ACHN (cell line): ENCODE measurements around the gene ZIC5.

Experiments used
- DNase-seq: peaks from one replicate; pipeline ENCODE4 v3.0.0-alpha.2; 2015
- in situ Hi-C: cut with HindIII; loops from 2 replicates; pipeline ENCODE4 v1.10.0; 2017; ENCODE audit warnings: low sequenced_read_pairs, low pct_ligation_motif_present, low pct_unique_long_range_greater_than_20kb

Gene ZIC5

DNA sequence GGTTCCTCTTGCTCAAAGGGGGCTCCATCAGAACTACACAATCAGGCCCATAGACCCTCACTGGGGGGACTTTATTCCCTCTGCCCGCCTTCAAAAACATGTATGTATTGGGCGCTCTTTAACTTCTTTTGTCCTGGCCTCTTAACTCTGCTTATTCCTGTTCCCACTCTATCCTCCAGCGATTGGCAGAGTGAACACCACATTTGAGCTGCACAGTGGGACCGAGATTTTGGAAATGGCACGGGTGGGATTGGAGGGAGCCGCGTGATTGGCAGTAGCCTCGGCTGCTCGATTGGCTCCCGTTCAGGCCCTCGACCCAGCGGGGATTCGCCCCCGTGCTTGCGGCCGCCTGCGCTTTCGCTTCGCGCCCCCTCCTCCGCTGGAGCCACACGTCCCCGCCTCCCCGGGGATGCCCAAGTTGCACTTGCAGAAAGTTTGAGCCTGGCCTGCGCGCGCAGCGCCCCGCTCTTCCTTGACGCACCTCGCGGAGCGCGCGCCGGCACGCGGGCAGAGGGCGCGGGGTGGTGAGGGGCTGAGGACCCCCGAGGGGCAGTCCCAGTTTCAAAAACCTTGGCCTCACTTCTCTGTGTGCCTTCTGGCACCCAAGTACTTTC, at the start of gene ZIC5:
Gene ZIC5 (minus strand): TSS at position 192 of the 614 bp plus-strand sequence. CDS start 164 bp downstream, at position 28.
- in situ Hi-C loops, result no loop called here
- DNase-seq, result no peak

DNA sequence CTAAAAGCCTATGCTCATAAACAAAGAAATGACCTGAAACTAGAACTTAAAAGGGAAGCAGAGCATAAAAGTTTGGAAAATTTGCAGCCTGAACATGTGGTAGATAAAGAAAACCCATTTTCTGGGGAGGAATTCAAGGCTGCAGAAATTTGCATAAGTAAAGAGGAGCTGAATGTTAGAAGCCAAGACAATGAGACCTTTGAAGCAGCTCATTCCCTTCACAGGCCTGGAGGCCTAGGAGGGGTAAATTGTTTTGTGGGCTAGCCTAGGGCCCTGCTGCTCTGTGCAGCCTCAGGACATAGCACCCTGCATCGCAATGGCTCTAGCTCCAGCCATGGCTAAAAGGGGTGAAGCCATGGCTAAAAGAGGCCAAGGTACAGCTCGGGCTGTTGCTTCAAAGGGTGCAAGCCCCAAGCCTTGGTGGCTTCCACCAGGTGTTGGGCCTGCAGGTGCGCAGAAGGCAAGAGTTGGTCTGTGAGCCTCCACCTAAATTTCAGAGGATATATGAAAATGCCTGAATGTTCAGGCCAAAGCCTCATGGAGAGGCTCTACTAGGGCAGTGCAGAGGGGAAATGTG, 48.3 kb upstream of the ZIC5 start:
- in situ Hi-C loops, result no loop called here

DNA sequence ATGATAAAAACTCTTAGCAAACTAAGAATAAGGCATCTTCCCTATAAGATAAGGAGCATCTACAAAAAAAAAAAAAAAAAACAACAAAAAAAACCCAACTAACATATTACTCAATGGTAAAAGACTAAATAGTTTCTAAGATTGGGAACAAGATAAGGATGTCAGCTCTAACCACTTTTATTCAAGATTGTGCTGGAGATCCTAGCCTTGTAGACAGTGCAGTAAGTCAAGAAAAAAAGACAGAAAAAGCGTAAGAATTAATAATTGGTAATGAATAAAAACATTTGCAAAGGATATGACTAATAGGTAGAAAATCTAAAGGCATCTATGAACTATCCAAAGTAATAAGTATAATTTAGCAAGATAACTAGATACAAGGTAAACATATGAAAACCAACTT, 43.1 kb upstream of the ZIC5 start:
- in situ Hi-C loops, result no loop called here
- DNase-seq, result no peak

More for the DNA sequence above, 48.3 kb upstream of the ZIC5 start:
- DNase-seq, result no peak

DNA sequence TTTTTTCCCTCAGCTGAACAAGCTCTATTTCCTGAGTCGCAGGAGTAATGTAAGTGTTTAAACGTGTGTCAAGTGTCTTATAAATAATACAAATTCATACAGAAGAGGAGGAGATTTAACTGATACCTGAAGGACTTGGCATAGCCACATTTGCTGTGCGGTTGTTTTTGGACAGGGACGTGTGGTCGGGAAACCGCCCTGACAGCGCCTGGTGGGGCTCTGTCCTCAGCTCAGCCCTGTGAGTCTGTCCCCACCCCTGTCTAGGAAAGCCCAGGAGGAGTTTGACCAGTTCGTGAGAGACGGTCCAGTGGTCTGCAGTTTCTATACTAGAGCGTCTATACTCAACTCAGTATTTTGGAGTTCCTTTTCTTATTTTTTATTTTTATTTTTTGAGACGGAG, 26.7 kb upstream of the ZIC5 start:
- in situ Hi-C loops, result no loop called here
- DNase-seq, result no peak

DNA sequence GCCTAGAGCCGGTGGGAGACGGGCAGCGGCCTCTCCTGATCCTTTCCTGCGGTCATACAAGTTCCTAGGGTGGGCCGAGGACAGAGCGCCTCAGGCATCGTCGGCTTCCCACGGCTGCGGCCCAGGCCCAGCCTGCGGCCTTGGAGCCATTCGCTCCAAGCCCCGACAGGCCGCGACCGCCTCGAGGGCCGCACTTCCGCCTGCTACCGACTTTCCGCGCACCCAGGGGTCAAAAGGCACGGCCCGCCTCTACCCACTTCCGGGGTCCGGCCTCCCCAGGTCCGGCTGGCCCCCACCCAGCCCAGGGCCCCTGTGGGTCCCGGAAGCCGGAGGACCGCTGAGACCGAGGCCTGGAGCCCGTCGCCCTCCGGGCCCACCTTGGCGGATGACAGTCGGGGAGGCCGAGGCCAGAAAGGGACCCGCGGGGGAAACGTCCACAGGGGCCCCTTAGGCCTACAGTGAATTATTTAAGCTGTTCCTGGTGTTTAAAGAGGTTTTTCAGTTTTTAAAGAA, 26.2 kb upstream of the ZIC5 start:
- DNase-seq, result no peak
- in situ Hi-C loops, result no loop called here

DNA sequence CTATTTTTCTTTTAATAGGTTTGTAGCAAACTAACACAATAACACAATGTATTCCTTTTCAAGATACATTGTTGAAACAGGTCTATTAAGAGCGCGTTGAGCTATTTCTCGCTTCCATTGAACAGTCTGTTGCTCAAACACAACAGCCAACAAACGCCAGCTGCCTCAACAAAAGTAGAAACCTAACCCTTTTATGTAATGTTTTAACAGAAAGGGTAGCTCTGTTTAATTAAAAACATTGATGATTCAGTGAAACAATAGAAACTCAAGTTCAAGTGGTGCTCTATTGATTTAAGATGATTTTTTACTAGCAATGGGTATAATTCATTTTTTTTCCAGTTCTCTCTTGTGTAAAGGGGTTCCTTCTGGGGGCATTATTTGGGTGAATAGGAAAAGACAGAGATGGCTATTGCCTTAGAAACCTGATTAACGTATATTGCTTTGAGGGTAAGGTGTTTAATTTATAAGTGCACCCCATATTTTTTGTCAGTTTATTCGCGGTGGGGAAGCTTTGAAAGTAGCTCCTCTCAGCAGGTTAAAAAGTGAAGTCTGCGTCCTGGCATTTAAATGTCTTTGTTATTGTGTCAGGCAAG, 24.9 kb upstream of the ZIC5 start:
- no peak for DNase-seq
- in situ Hi-C loops, result no loop called here

DNA sequence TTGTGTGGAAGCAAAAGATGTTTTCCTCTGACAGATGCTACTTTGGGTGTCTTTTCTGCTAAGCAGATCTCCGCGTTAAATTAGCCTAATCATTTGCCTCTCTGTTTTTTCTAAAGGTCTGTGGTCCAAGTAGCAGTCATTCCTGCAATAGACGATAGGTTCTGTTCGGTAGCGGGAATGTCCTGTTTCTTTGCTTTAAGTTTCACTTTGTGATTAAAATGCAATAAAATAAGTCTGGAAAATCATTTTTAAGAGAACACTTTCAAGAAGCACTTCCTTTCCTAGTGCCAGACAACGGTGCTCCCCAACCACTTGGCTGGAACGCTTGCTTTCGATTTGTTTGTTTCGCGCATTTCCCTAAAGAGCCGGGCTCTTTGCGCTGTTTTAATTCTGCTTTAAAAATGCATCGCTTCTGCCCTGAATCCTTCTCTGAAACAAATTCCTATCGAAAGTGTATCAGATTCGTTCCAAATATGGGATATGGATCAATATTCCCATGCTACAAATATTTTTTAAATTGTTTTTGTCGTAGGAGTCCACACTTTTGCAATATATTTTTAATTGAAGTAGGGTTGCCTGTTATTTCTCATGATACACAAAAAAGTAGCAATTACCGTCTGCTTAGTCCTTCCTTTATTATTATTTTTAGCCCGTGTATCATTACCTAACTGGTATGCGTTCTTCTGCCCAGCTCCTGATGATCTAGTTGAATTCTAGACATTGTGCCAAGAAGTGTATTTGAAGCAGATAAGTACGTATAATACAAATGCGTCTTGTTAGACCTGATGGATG, 24.2 kb upstream of the ZIC5 start:
- DNase-seq, result no peak
- in situ Hi-C loops, result no loop called here

DNA sequence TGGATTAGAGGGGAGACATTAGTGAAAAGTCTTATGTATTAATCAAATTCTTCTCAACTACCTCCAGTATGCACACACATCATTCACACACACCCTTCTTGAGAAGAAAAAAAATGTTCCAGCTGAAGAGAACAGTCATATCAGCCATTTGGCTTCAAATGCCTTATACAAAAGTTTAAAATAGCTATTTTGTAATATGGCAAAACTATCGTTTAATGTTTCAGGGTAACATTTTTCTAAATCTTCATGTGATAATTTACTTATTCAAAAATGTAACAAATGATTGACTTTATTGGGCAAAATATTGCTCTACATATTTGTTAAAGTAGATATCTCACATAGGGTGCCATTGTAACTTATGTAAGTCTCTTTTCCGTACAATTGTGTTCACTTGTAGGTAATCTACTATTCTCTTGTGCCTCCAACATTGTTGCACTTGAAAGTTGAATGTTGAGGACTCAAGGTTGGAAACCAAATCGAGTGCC, 23.6 kb upstream of the ZIC5 start:
- no peak for DNase-seq
- in situ Hi-C loops, result no loop called here

DNA sequence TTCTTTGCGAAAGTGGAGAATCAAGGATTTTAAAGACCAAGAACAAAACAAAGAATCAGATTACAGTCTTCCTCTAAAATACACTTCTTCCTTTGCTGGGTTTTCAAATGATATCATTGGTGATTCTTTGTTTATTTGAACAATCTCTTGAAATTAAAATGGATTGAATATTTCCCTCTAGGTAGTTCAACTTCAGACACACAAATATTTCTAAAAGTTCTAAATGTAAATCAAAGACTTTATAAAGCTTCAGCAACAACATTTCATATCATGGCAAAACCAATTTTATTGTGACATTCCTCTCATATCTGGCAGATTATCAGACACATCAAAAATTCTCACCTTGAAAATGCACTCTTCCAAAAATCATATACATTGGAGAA, 23.1 kb upstream of the ZIC5 start:
- no peak for DNase-seq
- in situ Hi-C loops, result no loop called here

DNA sequence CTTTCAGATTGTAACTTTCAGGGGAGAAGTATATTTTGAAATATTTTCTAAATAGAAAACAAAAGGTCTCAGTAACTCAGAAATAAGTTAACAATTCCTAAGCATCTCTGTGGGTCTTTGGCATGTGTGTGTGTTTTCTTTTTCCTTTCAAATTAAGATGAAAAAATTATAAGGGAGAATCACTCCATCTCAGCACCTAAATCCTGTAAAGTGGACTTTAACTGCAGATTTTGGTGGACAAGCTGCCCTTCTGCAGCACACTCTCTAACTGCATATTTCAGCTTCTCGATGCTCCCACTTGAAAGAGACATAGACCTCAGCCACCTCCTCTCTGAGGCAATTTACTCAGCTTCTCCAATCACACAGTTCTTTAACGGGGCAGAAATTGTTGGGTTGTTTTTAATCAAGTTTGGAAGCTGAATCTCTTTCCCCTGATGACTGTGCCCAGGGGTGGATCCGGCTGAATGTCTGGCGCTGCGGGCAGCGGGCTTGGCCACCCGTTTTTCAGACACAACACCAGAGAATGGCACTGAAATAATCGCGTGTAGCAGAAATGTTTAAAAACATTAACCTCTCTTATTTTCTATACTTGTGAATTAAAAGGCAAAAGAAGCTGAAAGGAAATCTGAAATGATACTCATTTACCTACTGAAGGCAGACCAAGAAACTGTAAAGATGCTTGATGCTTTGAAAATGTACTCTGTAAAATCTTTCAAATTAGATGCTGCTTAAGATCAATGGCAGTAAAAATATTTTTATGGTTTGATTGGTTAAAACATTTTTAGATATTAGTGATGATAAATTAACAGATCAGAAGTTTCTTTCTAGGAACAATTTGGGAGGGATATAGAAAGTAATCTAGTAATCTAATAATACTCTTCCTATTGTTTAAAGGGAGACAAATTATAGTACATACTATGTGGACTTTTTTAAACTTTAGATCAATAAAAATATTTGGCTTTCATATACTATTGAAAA, 22.4 kb upstream of the ZIC5 start:
- DNase-seq, result no peak
- in situ Hi-C loops, result no loop called here

DNA sequence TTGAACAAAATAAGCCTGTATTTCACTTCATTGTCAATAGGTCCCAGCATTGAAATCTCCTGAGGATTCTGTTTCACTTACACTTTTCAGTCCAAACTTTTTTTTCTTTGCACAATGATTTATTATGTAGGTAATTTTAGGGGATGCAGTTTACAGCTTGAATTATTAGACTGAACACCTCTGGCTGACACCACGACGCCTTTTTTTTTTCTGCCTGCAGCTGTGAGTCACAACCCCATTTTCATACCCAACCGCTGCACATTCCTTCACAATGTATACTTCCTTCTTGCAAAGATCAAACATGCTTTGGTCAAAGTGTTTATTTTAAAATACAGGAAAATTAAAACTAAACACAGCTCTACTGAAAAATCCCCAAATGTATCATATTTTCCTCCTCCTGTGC, 21.4 kb upstream of the ZIC5 start:
- in situ Hi-C loops, result no loop called here
- no peak for DNase-seq

DNA sequence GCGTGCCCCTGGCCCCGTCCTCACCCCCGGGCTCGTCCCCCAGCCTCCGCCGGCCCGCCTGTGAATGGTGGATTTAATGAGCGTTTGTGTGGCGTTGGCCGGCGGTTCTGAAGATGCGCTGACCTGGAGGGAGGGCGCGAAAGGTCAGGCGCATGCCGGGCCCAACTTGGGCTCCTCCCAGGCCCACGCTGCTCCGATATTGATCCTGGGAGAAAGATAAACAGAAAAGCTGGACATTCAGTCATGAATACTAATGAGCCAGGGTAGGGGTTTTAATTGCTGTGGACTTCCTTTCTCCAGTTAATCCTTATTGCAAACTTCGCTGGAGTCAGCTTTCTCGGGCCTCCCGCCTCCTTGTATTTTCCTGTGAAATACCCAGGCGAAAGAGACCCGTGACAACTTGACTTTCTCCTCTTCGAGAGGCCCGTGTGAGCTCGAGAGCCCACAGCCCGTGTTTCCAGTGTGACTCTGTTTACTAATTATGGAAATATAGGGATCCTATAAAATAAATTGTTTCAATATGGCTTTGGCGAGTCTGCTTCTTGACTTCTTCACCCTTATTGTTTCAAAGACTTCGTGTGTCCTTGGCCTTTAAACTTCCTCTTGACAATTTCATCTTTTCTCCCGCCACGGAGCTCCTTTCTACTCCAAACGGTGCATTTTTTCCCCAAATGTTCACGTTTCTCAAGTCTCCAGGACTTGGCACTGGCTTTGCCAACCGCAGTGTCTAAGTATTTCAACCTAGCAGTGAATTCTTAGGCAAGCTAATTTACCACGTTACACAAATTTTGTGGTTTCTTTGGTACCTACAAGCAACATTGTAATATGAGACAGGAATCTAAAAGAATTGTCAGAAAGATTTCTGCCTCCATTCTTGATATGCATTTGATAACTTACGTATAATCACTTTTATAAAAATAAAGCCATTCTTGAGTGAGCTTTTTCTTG, 20.5 kb upstream of the ZIC5 start:
- DNase-seq, result no peak
- in situ Hi-C loops, result no loop called here

DNA sequence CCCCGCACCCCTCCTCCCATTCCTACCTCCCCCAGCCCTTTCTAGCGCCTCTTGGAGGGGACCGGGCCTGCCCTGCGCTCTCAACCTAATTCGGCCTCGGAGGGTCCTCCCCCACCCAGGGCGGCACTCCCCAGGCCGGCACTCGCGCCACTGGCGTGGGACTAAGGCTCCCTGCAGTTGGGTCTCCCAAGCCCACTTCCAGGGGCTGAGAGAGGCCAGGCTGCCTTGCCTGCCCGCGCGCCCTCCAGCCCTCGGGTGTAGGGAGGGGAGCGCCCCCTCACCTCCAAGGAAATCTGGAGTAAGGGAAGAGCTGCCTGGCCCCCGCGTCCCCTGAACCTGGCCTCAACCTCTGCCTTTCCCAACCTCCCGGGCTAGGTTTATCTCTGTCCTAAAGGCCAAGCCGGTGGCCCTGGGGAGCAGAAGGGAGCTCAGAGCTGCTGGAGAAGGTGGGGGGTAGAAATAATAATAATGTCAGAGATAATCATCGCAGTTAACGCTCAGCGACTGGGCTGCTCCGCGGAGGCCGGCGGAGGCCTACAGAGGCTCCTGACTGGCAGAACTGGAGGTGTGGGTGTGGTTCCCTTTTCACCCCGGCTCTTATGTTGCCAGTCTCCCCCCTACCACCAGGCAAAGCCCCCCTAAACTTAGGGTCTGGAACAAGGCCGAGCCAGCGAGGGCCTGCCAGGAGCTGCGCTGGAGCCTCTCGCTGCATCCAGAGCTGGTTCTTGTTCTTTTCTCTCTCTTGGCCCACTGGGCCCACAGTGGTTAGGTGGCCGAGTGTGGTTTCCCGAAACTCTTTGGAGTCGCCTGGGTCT, 19.7 kb upstream of the ZIC5 start:
- in situ Hi-C loops, result no loop called here
- no peak for DNase-seq

DNA sequence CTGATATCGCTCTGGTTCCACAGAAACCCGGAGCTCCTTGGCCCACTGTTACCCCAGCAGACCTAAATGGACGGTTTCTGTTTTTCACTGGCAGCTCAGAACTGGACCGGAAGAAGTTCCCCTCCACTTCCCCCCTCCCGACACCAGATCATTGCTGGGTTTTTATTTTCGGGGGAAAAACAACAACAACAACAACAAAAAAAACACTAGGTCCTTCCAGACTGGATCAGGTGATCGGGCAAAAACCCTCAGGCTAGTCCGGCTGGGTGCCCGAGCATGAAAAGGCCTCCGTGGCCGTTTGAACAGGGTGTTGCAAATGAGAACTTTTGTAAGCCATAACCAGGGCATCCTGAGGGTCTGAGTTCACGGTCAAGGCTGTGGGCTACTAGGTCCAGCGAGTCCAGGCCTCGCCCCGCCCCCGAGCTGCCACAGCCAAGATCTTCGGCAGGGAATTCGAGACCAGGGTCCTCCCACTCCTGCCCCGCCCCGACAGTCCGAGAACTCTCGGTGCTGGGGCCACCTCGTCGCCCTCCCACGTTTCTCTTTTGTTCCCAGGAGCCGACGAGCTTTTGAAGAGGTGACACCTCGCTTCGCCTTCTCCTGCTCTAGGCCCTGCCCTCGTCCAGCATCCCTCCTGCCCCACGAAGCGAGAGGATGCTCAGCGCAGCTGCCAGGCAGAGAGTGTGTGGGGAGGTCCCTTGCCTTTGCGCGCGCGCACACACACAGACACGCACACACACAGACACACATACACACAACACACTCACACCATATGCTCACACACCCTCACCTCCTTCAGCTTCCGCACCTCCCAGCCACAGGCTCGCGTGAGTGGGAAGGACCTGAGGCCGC, 18.8 kb upstream of the ZIC5 start:
- no peak for DNase-seq
- in situ Hi-C loops, result no loop called here

DNA sequence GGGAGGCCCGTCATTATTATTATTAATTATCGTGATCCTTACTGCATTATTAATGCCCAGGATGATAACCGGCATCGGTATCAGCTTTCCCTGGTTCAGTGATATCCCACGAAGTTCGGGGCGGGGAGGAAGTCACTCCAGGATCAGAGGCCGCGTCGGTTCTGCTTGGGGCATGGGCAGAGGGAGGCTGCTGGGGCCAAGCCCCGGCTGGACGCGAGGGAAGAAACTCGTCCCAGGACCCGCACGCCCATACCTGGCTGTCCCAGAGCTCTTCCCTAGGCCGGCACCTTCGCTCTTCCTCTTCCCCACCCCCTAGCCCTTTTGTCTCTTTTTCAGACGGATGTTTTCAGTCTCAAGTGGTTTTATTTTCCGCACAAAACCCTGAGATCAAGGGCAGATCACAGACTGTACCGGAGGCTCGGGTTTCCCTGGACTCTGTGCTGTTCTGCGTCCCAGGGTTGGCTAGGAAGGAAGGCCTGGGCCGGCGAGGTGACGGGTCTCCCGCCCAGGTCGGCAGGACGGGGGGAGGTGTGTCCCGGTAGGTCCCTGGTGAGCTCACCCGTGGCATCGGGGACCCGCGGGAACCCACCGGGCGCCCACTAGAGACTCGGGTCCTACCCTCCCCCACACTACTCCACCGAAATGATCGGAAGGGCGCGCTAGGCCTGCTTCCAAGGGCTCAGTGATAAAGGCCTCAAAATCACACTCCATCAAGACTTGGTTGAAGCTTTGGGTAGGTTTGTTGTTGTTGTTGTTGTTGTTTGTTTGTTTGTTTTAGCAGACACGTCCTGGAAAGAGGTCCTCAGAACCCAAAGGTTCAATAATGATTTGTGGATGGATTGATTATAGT, 17.9 kb upstream of the ZIC5 start:
- DNase-seq, result no peak
- in situ Hi-C loops, result no loop called here
